GM19193 (cell line): ENCODE measurements around the gene SSTR3.

Experiments
- POLR2A ChIP-seq: IDR thresholded peaks from 4 replicates; pipeline ENCODE4 v1.6.1; 2011; ENCODE audit not compliant: insufficient read depth, insufficient read length; ENCODE audit errors: extremely low read depth

SSTR3 gene

DNA sequence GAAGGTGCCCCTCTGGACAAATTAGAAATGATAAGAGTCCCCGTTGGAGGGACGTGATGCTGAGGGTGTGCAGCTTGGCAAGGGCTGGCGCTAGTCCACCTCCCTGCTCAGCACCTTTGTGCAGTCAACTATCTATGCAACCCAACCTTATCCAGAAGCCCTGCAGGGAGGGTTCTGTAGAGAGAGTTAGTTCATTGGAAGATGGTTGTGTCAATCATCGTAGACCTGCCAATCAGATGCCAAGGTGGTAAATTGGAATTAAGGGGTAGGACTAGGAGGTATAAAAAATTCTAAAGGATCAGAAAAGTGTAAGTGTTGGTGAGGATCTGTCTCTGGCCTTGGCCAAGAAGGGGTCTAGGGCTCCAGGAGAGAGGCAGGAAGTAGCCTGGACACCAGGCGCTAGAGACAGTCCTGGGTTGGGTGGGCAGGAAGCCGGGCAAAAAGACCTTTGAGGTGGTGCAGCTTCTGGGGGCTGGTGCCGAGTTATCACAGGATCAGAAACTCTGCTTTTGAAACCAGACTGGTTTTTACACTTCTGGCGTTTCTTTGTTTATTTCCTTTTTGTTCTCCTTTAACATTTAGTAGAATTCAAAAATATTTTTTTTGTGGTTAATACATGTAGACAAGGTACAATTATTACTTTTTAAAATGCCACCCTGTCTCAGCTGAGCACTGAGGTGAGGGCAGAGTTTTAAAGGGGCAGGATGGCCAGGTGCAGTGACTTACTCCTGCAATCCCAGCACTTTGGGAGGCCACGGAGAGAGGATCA is 25.9 kb downstream of the SSTR3 start:
- TF ChIP-seq POLR2A, result no peak

DNA sequence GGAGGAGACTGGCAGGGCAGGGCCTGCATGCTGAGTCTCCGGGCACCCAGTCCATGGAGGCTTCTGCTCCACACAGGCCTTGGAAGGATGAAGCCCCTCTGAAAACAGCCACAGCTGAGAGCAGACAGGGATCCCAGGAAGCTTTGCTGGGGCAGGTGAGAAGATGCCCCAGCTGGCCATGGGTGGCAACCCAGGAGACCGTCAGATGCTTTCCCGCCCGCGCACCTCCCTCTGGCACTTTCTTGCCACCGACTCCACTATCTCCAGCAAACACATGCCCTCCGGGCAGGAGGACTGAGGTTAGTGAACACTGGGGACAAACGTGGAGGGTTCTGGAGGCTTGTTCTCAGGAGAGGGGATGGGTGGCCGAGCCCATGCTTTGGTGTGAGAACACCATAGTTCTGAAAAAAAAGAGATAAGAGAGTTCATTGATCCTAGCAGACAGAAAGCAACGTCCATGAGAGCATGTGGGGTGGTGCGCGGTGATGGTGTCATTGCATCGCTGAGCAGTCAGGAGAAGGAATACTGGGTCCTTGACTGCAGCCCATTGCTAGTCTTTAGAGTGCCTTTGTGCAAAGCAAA is 26.5 kb downstream of the SSTR3 start:
- no peak for TF ChIP-seq POLR2A

DNA sequence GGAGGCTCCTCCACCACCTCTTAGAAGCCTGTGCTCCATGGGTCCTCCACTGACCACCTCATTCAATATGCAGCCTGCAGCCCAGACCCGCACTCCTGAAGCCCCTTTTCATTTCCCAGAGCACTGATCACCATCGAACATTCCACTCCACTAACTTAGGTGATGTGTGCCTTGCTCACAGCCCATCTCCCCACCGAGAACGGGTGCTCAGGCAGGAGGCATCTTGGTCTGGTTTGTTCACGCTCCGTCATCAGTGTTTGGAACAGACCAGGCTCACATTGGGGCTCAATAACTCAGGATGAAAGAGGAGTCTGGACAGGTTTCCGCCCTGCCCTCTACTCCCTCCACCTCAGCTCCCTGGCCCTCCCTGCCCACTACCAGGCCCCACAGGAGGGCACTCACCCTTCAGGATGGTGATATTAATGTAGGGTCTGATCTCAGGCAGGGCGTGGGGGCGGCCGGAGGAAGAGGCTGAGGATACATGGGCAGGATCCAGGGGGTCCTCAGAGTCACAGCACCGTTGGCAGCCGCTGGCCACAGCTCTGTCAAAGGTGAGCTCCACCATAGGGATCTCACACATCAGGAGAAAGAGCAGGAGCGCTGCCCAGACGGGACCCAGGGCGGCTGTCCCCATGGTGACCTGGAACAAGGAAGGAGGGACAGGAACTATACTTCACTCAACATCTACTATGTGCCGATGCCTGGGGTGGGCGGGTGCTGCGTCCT is 27.3 kb downstream of the SSTR3 start:
- TF ChIP-seq POLR2A, result no peak

DNA sequence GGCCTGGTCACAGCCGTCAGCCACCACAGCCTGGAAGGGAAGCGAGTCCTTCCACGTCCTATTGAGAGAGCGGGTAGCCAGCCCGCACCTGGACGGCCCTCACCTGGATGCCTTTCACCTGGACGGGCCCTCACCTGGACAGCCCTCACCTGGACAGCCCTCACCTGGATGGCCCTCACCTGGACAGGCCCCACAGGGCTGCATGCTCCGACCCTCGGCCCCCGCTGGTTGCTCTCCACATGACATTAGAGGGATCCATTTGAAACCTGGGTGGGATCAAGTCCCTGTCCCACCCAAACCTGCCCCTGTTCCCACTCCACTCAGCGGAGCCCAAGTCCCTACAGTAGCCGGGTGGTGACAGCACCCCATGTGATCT is 27.9 kb downstream of the SSTR3 start:
- TF ChIP-seq POLR2A, result no peak

DNA sequence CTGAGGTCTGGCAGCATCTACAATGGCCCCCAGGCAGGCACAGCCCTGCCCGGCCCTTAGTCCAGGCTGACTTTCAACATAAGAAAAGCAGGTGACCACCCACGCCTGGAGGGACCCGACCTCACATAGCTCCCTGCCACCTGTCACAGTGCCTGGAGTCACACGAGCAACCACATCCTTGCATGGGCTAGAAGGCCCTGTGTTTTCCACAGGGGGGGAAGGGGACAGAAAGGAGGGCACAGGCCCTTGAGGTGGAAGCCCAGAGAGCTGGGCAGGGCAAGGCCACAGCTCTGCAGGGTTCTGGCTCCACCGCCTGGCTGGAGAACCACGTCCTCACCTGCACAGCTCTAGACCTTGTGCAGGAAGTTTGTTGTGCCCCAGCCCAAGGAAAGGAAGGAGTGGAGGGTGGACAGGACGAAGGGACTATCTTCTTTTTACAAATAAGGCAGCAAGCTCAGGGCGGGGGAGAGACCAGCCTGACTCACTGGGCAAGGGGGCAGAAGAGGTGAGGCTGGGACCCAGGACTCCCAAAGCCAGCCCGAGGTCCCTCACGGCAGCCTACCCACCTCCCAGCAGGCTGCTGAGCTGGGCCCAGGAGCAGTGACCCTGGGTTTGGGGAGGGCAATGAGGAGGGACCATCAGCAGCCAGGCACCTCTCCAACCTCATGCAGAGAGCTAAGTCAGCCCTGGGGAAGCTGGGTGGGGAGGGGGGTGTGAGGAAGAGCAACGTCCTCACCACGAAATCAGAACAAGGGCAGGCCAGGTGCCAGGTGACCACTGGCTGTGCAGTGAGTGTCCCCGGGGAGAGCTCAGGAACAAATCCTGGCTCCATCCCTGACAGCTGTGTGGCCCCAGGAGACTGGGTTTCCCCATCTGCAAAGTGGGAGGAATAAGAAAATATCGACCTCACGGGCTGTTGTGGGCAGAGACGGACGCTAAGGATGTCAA is 28.6 kb downstream of the SSTR3 start:
- TF ChIP-seq POLR2A, result no peak

DNA sequence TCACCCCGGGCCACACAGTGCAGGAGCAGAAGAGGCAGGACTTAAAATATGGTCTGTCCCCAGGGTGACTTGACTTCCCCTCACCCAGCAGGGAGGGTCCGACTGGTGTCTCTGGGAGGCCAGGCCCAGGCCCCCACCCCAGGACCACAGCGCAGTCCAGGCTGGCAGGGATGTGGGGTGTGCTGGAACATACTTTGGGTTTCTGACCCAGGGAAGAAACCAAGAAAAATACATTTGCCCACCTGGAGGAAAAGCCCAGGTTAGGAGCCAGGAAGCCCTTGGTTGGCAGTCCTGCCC is 29.4 kb downstream of the SSTR3 start:
- TF ChIP-seq POLR2A, result no peak

DNA sequence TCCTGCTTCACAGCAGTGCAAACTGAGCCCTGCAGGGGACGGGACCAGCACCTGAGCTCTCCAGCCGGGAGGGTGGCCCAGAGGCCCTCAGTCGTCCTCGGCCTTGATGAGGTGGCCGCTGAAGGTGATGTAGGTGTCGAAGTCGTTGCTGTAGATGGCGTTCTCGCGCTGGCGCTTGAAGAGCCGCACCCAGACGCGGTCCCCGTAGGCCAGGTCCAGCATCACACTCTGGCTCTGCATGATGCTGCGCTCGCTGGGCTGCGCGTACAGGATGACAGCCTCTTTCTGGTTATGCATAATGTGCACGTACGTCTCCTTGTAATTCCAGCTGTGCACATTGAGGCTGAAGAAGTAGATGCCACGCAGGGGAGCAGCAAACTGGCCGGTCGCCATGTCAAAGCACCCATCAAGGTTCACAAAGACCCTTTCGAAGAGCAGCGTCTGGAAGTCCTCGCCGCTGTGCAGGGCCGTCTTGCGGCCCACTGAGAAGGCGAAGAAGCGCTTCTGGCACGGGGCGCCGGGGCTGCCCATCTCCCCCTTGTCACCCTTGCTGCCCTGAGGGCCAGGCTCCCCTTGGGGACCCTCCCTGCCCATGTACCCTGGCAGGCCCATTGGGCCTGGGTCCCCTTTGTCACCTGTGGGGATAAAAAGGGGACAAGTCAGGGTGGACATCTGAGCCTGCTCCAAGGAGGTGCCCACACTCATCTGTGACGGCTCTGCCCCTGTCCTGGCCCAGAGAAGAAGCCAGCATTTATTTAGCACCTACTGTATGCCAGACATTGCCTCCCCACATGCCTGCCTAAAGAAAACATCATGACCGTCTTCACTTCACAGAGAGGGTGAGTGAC is 30.0 kb downstream of the SSTR3 start:
- no peak for TF ChIP-seq POLR2A

DNA sequence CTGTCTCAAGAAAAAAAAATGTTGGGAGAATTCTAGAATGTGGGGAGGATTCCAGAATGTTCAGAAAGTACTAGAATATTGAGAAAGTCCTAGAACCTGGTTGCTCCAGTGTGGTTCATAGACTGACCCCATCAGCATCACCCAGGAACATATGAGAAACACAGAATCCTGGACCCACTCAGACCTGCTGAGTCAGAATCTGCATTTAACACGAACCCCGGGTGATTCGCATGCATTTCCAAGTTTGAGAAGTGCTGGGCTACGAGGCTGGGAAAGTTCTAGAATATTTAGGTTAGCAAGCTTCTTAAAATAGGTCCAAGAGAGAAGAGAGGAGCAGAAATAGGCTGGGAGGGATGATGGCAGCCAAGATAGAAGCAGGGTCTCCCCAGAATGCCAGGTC is 30.6 kb downstream of the SSTR3 start:
- TF ChIP-seq POLR2A, result no peak

DNA sequence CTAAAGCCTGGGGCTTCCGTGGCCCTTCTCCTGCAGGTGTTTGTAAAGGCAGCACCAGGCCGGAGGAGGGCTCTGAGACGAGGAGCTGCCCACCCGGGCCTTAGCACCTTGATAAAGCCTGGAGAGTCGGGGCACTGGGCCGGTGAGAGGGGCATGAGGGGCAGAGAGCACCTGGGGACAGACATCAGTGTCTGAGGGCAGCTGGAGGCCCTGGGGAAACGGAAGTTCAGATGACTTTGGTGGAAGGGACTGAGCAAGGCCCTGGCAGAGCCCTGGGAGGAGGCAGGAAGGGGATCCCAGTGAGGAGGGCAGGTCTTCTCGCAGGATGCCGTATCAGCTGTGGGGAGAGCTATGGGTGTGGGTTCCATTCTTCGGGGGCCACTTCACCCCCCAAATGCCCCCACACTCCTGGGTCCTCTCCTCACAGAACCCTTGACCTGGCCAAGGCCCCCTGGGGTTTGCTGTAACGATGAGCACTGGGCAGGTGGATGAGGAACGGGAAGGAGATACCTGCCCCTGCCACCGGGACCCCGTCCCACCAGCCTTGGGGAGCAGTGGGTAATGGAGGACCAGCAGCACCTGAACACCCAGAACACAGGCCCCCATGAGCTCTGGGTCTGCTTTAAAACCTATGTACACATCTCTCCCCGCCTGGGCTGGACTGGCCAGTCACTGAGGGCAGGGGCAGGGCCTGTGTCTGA is 31.6 kb downstream of the SSTR3 start:
- no peak for TF ChIP-seq POLR2A

DNA sequence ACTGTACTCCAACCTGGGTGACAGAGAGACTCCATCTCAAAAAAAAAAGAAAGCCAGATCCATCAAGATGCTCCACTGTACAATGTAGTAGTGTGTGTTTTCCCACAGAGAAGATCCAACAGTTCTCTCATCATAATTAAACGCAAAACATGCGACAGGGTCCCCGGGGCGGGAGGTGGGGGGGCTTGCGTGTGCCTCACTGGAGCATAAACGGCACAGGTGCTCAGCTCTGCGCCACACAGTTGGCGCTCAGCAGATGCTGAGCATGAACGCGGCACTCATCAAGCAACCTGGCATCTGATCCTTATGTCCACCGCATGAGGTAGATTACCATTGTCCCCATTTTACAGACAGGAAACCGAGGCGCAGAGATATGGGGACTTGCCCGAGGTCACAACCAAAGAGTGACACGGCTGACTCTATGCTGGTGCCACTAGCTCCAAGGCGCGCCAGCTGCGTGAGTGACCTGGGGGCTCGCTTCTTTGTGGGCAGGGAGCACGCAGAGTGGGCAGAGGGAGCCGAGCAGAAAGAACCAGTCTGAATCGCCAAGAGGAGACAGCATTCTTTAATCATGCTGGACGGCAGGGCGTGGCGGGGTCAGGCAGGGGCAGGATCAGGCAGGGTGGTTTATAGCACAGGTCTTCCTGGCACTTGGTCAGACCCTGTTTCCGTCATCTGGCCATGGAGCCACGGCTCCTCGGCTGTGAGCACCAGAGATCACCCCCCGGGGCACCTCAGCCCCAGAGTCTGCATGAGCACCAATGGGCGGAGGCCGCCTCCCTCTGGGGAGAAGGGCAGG is 32.5 kb downstream of the SSTR3 start:
- no peak for TF ChIP-seq POLR2A

DNA sequence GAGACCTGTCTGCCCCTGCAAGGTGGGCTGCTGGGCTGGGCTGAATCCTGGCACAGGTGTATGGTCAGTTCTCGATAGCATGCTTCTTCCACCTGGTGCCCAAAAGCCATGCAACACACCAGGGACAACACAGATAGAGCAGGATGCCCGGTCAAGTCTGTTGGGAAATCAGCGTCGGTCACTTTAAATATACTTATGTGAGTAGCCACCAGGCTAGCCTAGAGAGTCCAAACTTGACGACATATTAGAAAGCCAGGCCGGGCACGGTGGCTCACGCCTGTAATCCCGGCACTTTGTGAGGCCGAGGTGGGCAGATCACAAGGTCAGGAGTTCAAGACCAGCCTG is 33.2 kb downstream of the SSTR3 start:
- no peak for TF ChIP-seq POLR2A

DNA sequence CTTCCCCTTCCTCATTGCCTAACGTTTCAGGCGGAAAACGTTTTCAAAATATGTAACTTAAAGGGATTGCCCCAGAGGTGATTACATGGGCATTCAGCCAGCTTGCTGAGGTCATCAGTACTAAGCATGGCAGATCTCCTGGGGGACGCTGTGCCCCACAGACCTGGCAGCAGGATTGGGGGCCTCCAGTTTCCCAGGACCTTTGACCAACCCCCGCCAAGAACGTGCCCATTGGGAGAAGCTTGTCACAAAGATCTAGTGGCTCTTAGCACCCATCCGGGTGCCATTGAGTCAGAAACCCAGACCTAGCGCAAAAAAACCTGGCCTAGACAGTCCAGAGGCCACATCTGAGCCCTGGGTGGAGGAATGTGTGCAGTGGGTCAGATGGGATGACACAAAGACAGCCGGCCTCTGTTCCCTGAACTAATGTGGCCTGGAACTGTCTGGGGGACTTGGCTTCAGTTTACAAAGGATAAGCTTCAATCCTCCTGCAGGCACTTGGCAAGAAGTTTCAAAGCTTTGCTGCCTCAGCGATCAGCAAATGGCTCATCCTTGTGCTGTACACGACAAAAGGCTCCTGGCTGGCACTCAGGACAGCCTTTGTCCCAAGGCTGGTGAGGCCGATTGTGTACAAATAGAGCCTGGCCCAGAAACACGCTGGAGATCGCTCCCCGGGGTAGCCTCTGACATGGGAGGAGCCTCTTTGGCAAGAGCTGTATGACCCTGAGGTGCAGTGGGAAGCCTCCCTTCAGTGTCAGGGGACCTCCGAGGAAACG is 33.7 kb downstream of the SSTR3 start:
- no peak for TF ChIP-seq POLR2A
